GM19239 (cell line): ENCODE measurements around the gene LHCGR.
"Not testable (repeated sequence)": the region's sequence is repeated elsewhere in the genome, so short reads cannot be mapped to it uniquely, and the experiment has no call there.

Experiments
- DNase-seq: peaks from one replicate; pipeline ENCODE4 v3.0.0; 2011; ENCODE audit warnings: low spot score; ENCODE audit not compliant: insufficient read length
- FAIRE-seq: peaks from 2 replicates; lab custom pipeline; 2011; peaks lifted over from hg19 to GRCh38; lab: Jason Lieb, UNC

Gene LHCGR

GRCh38 chr2:48714245-48714644 is 41.3 kb downstream of the LHCGR start:
- no peak for FAIRE-seq

GRCh38 chr2:48713647-48714046 is 41.9 kb downstream of the LHCGR start:
- no peak for FAIRE-seq
- no peak for DNase-seq

More at GRCh38 chr2:48714245-48714644, 41.3 kb downstream of the LHCGR start:
- DNase-seq = no peak

GRCh38 chr2:48712151-48712550 is 43.4 kb downstream of the LHCGR start:
- DNase-seq (no peak), FAIRE-seq (no peak)

GRCh38 chr2:48711343-48711742 is 44.2 kb downstream of the LHCGR start:
- FAIRE-seq (no peak), DNase-seq (no peak)

GRCh38 chr2:48709096-48710034 is 46.2 kb downstream of the LHCGR start:
- FAIRE-seq = no peak
- no peak for DNase-seq

- no peak for FAIRE-seq
Measured at GRCh38 chr2:48707466-48707865, 48.1 kb downstream of the LHCGR start.

GRCh38 chr2:48703621-48704020 is 51.9 kb downstream of the LHCGR start:
- not testable (repeated sequence) for DNase-seq, FAIRE-seq

More at GRCh38 chr2:48707466-48707865, 48.1 kb downstream of the LHCGR start:
- no peak for DNase-seq

- FAIRE-seq = no peak
- DNase-seq = no peak
Measured at GRCh38 chr2:48699348-48699930, 56.1 kb downstream of the LHCGR start.

- FAIRE-seq (no peak), DNase-seq (no peak)
Measured at GRCh38 chr2:48696881-48697280, 58.6 kb downstream of the LHCGR start.

GRCh38 chr2:48695991-48696390 is 59.5 kb downstream of the LHCGR start:
- no peak for DNase-seq
- FAIRE-seq = no peak

- DNase-seq (no peak), FAIRE-seq (no peak)
Measured at GRCh38 chr2:48694149-48694548, 61.4 kb downstream of the LHCGR start.

GRCh38 chr2:48693645-48694044 is 61.9 kb downstream of the LHCGR start:
- DNase-seq = no peak
- FAIRE-seq = no peak

GRCh38 chr2:48693066-48693465 is 62.5 kb downstream of the LHCGR start:
- no peak for FAIRE-seq
- DNase-seq = no peak

- DNase-seq = no peak
- no peak for FAIRE-seq
Measured at GRCh38 chr2:48691935-48692691, 63.4 kb downstream of the LHCGR start.

GRCh38 chr2:48685126-48685525 is 70.4 kb downstream of the LHCGR start:
- DNase-seq (no peak), FAIRE-seq (no peak)

GRCh38 chr2:48677450-48677849 is 78.1 kb downstream of the LHCGR start:
- DNase-seq = no peak

GRCh38 chr2:48674933-48675332 is 80.6 kb downstream of the LHCGR start:
- FAIRE-seq = no peak

More at GRCh38 chr2:48677450-48677849, 78.1 kb downstream of the LHCGR start:
- FAIRE-seq = no peak

GRCh38 chr2:48673581-48673980 is 81.9 kb downstream of the LHCGR start:
- DNase-seq (no peak), FAIRE-seq (no peak)

More at GRCh38 chr2:48674933-48675332, 80.6 kb downstream of the LHCGR start:
- DNase-seq = no peak

GRCh38 chr2:48668992-48669391 is 86.5 kb downstream of the LHCGR start:
- FAIRE-seq = peak; percentile 71

GRCh38 chr2:48651158-48651790 is 104.2 kb downstream of the LHCGR start:
- no peak for FAIRE-seq
- DNase-seq = no peak

More at GRCh38 chr2:48668992-48669391, 86.5 kb downstream of the LHCGR start:
- DNase-seq = no peak
